8988T (cell line): ENCODE measurements around the gene NRIP3.
"Not testable (repeated sequence)": the region's sequence is repeated elsewhere in the genome, so short reads cannot be mapped to it uniquely, and the experiment has no call there.

Experiments used
- DNase-seq: peaks from one replicate; pipeline ENCODE4 v3.0.0; 2011

The NRIP3 gene

GRCh38 chr11:9014826-9015225 is 11.0 kb upstream of the NRIP3 start:
- DNase-seq: no peak

- DNase-seq: no peak
Observed at GRCh38 chr11:9013373-9013772, 9.6 kb upstream of the NRIP3 start.

GRCh38 chr11:9009538-9009937 is 5.7 kb upstream of the NRIP3 start:
- DNase-seq: not testable (repeated sequence)

- DNase-seq: no peak
Observed at GRCh38 chr11:9008661-9009060, 4.9 kb upstream of the NRIP3 start.

GRCh38 chr11:9008011-9008550 is 4.3 kb upstream of the NRIP3 start:
- DNase-seq: no peak

- no peak for DNase-seq
Observed at GRCh38 chr11:9005087-9005486, 1.3 kb upstream of the NRIP3 start.

GRCh38 chr11:9004183-9004926 is 554 bp upstream of the NRIP3 start:
- no peak for DNase-seq

- DNase-seq: no peak
Observed at GRCh38 chr11:9002920-9003572, 755 bp downstream of the NRIP3 start.

- peak; percentile 82 for DNase-seq
Observed at GRCh38 chr11:9001736-9002135, 2.1 kb downstream of the NRIP3 start.

GRCh38 chr11:8998017-8998416 is 5.8 kb downstream of the NRIP3 start:
- DNase-seq: no peak

- no peak for DNase-seq
Observed at GRCh38 chr11:8997451-8997850, 6.3 kb downstream of the NRIP3 start.

GRCh38 chr11:8989453-8989852 is 14.3 kb downstream of the NRIP3 start:
- DNase-seq: no peak

- DNase-seq: no peak
Observed at GRCh38 chr11:8988329-8989234, 15.2 kb downstream of the NRIP3 start.

GRCh38 chr11:8987446-8987845 is 16.4 kb downstream of the NRIP3 start:
- no peak for DNase-seq

- DNase-seq: not testable (repeated sequence)
Observed at GRCh38 chr11:8986772-8987171, 17.0 kb downstream of the NRIP3 start.

- DNase-seq: no peak
Observed at GRCh38 chr11:8985462-8985861, 18.3 kb downstream of the NRIP3 start.

GRCh38 chr11:8983552-8983951 is 20.2 kb downstream of the NRIP3 start:
- no peak for DNase-seq

- DNase-seq: no peak
Observed at GRCh38 chr11:8980485-8980884, 23.3 kb downstream of the NRIP3 start.

- DNase-seq: not testable (repeated sequence)
Observed at GRCh38 chr11:8979365-8979764, 24.4 kb downstream of the NRIP3 start.

- DNase-seq: no peak
Observed at GRCh38 chr11:8973121-8973520, 30.7 kb downstream of the NRIP3 start.

- no peak for DNase-seq
Observed at GRCh38 chr11:8971924-8972316, 31.9 kb downstream of the NRIP3 start.

- no peak for DNase-seq
Observed at GRCh38 chr11:8971196-8971923, 32.4 kb downstream of the NRIP3 start.

- DNase-seq: no peak
Observed at GRCh38 chr11:8967184-8967583, 36.6 kb downstream of the NRIP3 start.
